Thymus (tissue), 11 donors: ENCODE measurements around the gene BMPR1A. TPM values are rescaled to one million over a fixed set of nuclear protein-coding genes. Genes with fewer than 3 reads are reported as not detected.

ENCODE experiments used
- DNase-seq, 9 donors: peaks; one replicate each; pipeline ENCODE4 v3.0.0-alpha.2; 2013; ENCODE audit warnings: low spot score in 9 of 9, low read depth in 6 of 9, missing footprints in 1 of 9
- H3K27ac ChIP-seq, 2 donors: one replicate each; pipeline ENCODE4 v1.5.1; 2013; ENCODE audit warnings: control low read depth in 1 of 2, low read depth in 1 of 2, low read length in 1 of 2, mild to moderate bottlenecking in 1 of 2, moderate library complexity in 1 of 2
- H3K27me3 ChIP-seq, 2 donors: one replicate each; pipeline ENCODE4 v1.5.1; 2013; ENCODE audit warnings: low read length in 1 of 2; ENCODE audit not compliant: control insufficient read depth in 2 of 2, insufficient read depth in 1 of 2
- H3K36me3 ChIP-seq, 2 donors: one replicate each; pipeline ENCODE4 v1.5.1; 2013; ENCODE audit warnings: low read length in 1 of 2, mild to moderate bottlenecking in 1 of 2, moderate library complexity in 1 of 2; ENCODE audit not compliant: control insufficient read depth in 2 of 2, insufficient read depth in 2 of 2
- H3K4me1 ChIP-seq, 2 donors: one replicate each; pipeline ENCODE4 v1.5.1; 2013; ENCODE audit warnings: low read length in 2 of 2; ENCODE audit not compliant: control insufficient read depth in 2 of 2, insufficient read depth in 2 of 2
- H3K4me3 ChIP-seq, 2 donors: one replicate each; pipeline ENCODE4 v1.5.1; 2013; ENCODE audit warnings: low read length in 2 of 2, control low read depth in 1 of 2, mild to moderate bottlenecking in 1 of 2
- H3K9me3 ChIP-seq, 2 donors: one replicate each; pipeline ENCODE4 v1.5.1; 2013; ENCODE audit warnings: low read length in 1 of 2, mild to moderate bottlenecking in 1 of 2; ENCODE audit not compliant: control insufficient read depth in 2 of 2, insufficient read depth in 1 of 2
- WGBS: extraction: QIAGEN DNeasy Blood & Tissue Kit; methylation state at CpG from one replicate; pipeline ENCODE4 v1.1.7; 2013; 5-methylcytosine and 5-hydroxymethylcytosine counted together
- polyA plus RNA-seq: library from polyadenylated mRNA; stranded (reverse); fragments of 200-250 nt; gene quantifications from one replicate; pipeline ENCODE4 v1.2.3, GENCODE V29; 2013
- total RNA-seq: library from RNA; stranded (reverse); fragments of 120-200 nt; gene quantifications from one replicate; pipeline ENCODE4 v1.2.4, GENCODE V29; 2013
- donor health status: healthy.

BMPR1A gene
- total and polyA plus RNA-seq, 2 donors = 5.5 to 10.4 TPM

- Histone ChIP-seq H3K4me3 (peak overlapping the region; percentile 41 to 72), H3K27ac (peak overlapping the region in 1 of 2 donors; percentile 25), H3K36me3 (no peaks in the 10 kb centered on the region), H3K4me1 (peaks cover 6 to 11% of the 10 kb centered on the region in 2 donors), H3K9me3 (no peaks in the 10 kb centered on the region), H3K27me3 (peaks cover 43 to 73% of the 10 kb centered on the region in 2 donors)
- no peak for DNase-seq
- WGBS = 24% methylated on average over 9 of the region's 9 CpGs
These were observed 1.0 kb upstream of the BMPR1A start for GRCh38 chr10:86755454-86755739.

- Histone ChIP-seq H3K9me3 (no peaks in the 10 kb centered on the region), H3K4me3 (peak overlapping the region; percentile 41 to 72), H3K4me1 (peaks cover 6 to 11% of the 10 kb centered on the region in 2 donors), H3K27ac (peak overlapping the region in 1 of 2 donors; percentile 67), H3K27me3 (peaks cover 45 to 77% of the 10 kb centered on the region in 2 donors), H3K36me3 (no peaks in the 10 kb centered on the region)
- whole genome bisulfite sequencing = 1% methylated on average over 89 of the region's 89 CpGs
- DNase-seq = peak in 8 of 9 donors; percentile 41 to 87 (median 70)
These were observed 494 bp upstream of the BMPR1A start for GRCh38 chr10:86755740-86756510.

GRCh38 chr10:86757113-86757972 is 924 bp downstream of the BMPR1A start:
- peak overlapping the region; percentile 31 to 72 for H3K4me3 ChIP-seq
- H3K27ac ChIP-seq = peak overlapping the region; percentile 10 to 28
- peaks cover 6 to 11% of the 10 kb centered on the region in 2 donors for H3K4me1 ChIP-seq
- DNase-seq = peak in 3 of 9 donors; percentile 1 to 44 (median 8)
- WGBS = 4% methylated on average over 47 of the region's 47 CpGs
- no peaks in the 10 kb centered on the region for H3K9me3 ChIP-seq
- H3K36me3 ChIP-seq = no peaks in the 10 kb centered on the region
- peaks cover 45 to 87% of the 10 kb centered on the region in 2 donors for H3K27me3 ChIP-seq

GRCh38 chr10:86758189-86759072 is 2.0 kb downstream of the BMPR1A start:
- H3K27ac ChIP-seq = no peak overlapping the region
- DNase-seq = peak in 1 of 9 donors; percentile 20
- peaks cover 6 to 11% of the 10 kb centered on the region in 2 donors for H3K4me1 ChIP-seq
- peaks cover 45 to 84% of the 10 kb centered on the region in 2 donors for H3K27me3 ChIP-seq
- WGBS = 33% methylated on average over 9 of the region's 9 CpGs
- no peaks in the 10 kb centered on the region for H3K36me3 ChIP-seq
- H3K9me3 ChIP-seq = no peaks in the 10 kb centered on the region
- H3K4me3 ChIP-seq = no peak overlapping the region

GRCh38 chr10:86759073-86759672 is 2.8 kb downstream of the BMPR1A start:
- 44% methylated on average over 3 of the region's 3 CpGs for WGBS
- H3K27me3 ChIP-seq = peaks cover 42 to 77% of the 10 kb centered on the region in 2 donors
- H3K4me1 ChIP-seq = peaks cover 6 to 11% of the 10 kb centered on the region in 2 donors
- no peaks in the 10 kb centered on the region for H3K36me3 ChIP-seq
- H3K4me3 ChIP-seq = no peak overlapping the region
- H3K9me3 ChIP-seq = no peaks in the 10 kb centered on the region
- DNase-seq = no peak
- no peak overlapping the region for H3K27ac ChIP-seq

- Histone ChIP-seq H3K27me3 (peaks cover 7 to 40% of the 10 kb centered on the region in 2 donors), H3K4me1 (no peaks in the 10 kb centered on the region), H3K27ac (no peak overlapping the region), H3K9me3 (no peaks in the 10 kb centered on the region), H3K36me3 (no peaks in the 10 kb centered on the region), H3K4me3 (no peak overlapping the region)
- 93% methylated on average over 5 of the region's 5 CpGs for WGBS
- DNase-seq = no peak
These were observed 7.0 kb downstream of the BMPR1A start for GRCh38 chr10:86763404-86763803.

GRCh38 chr10:86765548-86765947 is 9.1 kb downstream of the BMPR1A start:
- H3K27me3 ChIP-seq = peaks cover 0 to 27% of the 10 kb centered on the region in 2 donors

GRCh38 chr10:86768412-86769062 is 12.1 kb downstream of the BMPR1A start:
- Histone ChIP-seq H3K27me3 (peaks cover 0 to 11% of the 10 kb centered on the region in 2 donors), H3K36me3 (no peaks in the 10 kb centered on the region), H3K9me3 (no peaks in the 10 kb centered on the region), H3K27ac (no peak overlapping the region), H3K4me3 (no peak overlapping the region), H3K4me1 (no peaks in the 10 kb centered on the region)
- DNase-seq = no peak
- WGBS = 97% methylated on average over 1 of the region's 1 CpG

More at GRCh38 chr10:86765548-86765947, 9.1 kb downstream of the BMPR1A start:
- Histone ChIP-seq H3K9me3 (no peaks in the 10 kb centered on the region), H3K4me3 (no peak overlapping the region), H3K27ac (no peak overlapping the region), H3K4me1 (no peaks in the 10 kb centered on the region), H3K36me3 (no peaks in the 10 kb centered on the region)
- 91% methylated on average over 2 of the region's 2 CpGs for WGBS
- DNase-seq = no peak
